DOHH2 (cell line): ENCODE data around the gene CCDC24.

Source experiments
- CTCF ChIP-seq: fragments of 200-600 bp; sonication (generic); IDR thresholded peaks from one replicate; pipeline ENCODE4 v1.5.1; 2014; ENCODE audit warnings: antibody characterized with exemption, mild to moderate bottlenecking, low read depth, low read length; ENCODE audit not compliant: poor library complexity, severe bottlenecking
- EZH2phosphoT487 ChIP-seq: fragments of 200-600 bp; sonication (generic); IDR thresholded peaks from 2 replicates; pipeline ENCODE4 v1.6.1; 2017; ENCODE audit warnings: borderline replicate concordance, mild to moderate bottlenecking, antibody characterized with exemption, low read length, moderate library complexity, mixed read lengths

- TF ChIP-seq CTCF (no peak), EZH2phosphoT487 (no peak)
These were observed 49.4 kb downstream of the CCDC24 start for GRCh38 chr1:44040846-44041245.
